ENCODE data around the gene CSNK1A1L.

- TF ChIP-seq CTCF (IDR thresholded peaks at IDR 0.05; ENCODE audit: insufficient read depth, low read length, poor library complexity, severe bottlenecking) (no peak), EZH2phosphoT487 (conservative IDR thresholded peaks at IDR 0.05; ENCODE audit: low read length) (no peak)
Measured at GRCh38 chr13:37059848-37060192, 45.6 kb downstream of the CSNK1A1L start.
